Liver (tissue), 10 donors: ENCODE results near the gene ARID4A. TPM values are rescaled to one million over a fixed set of nuclear protein-coding genes. Genes with fewer than 3 reads are reported as not detected.
"Not testable (repeated sequence)": the region's sequence is repeated elsewhere in the genome, so short reads cannot be mapped to it uniquely, and the experiment has no call there.

Experiments
- DNase-seq: peaks from one replicate; pipeline ENCODE4 v3.0.0-alpha.2; 2017; ENCODE audit warnings: low spot score
- H3K27ac ChIP-seq, 2 donors: one replicate each; pipeline ENCODE4 v1.7.0; 2013; ENCODE audit warnings: inconsistent platforms in 2 of 2, low read length in 2 of 2, control low read depth in 1 of 2, low read depth in 1 of 2, mild to moderate bottlenecking in 1 of 2
- H3K27me3 ChIP-seq, 4 donors: one replicate each; pipeline versions ENCODE4 v1.6.1 to v1.7.0; 2013; ENCODE audit warnings: low read length in 3 of 4, inconsistent platforms in 1 of 4, mild to moderate bottlenecking in 1 of 4, moderate library complexity in 1 of 4; ENCODE audit not compliant: control insufficient read depth in 4 of 4, insufficient read depth in 4 of 4
- H3K36me3 ChIP-seq, 4 donors: one replicate each; pipeline versions ENCODE4 v1.6.1 to v1.7.0; 2013; ENCODE audit warnings: low read length in 3 of 4, mild to moderate bottlenecking in 3 of 4, low read depth in 1 of 4, moderate library complexity in 1 of 4; ENCODE audit not compliant: control insufficient read depth in 4 of 4, insufficient read depth in 3 of 4
- H3K4me1 ChIP-seq, 4 donors: one replicate each; pipeline versions ENCODE4 v1.6.1 to v1.7.0; 2013; ENCODE audit warnings: low read length in 3 of 4, mild to moderate bottlenecking in 3 of 4, moderate library complexity in 1 of 4; ENCODE audit not compliant: control insufficient read depth in 4 of 4, insufficient read depth in 4 of 4
- H3K4me3 ChIP-seq, 3 donors: one replicate each; pipeline versions ENCODE4 v1.6.1 to v1.7.0; 2013; ENCODE audit warnings: low read length in 3 of 3, control low read depth in 1 of 3, low read depth in 1 of 3, mild to moderate bottlenecking in 1 of 3
- H3K9ac ChIP-seq, 2 donors: one replicate each; pipeline ENCODE4 v1.7.0; 2013; ENCODE audit warnings: low read length in 2 of 2, mild to moderate bottlenecking in 2 of 2, moderate library complexity in 2 of 2, control low read depth in 1 of 2, low read depth in 1 of 2
- H3K9me3 ChIP-seq, 4 donors: one replicate each; pipeline versions ENCODE4 v1.6.1 to v1.7.0; 2013; ENCODE audit warnings: low read length in 3 of 4; ENCODE audit not compliant: control insufficient read depth in 4 of 4
- ATF3 ChIP-seq: IDR thresholded peaks from 2 replicates; pipeline ENCODE4 v1.6.1; 2016; ENCODE audit warnings: antibody characterized with exemption
- CTCF ChIP-seq: fragments of 150-350 bp; IDR thresholded peaks from 2 replicates; pipeline ENCODE4 v1.5.1; 2017; ENCODE audit warnings: improper control_type of control experiment, low read depth, low read length; ENCODE audit not compliant: missing input control
- EGR1 ChIP-seq, 2 donors: IDR thresholded peaks; 2 replicates each; pipeline ENCODE4 v1.6.1; 2016 to 2018; ENCODE audit warnings: antibody characterized with exemption in 2 of 2, low read depth in 2 of 2
- FOXA1 ChIP-seq: IDR thresholded peaks from 2 replicates; pipeline ENCODE4 v1.6.1; 2016; ENCODE audit warnings: antibody characterized with exemption
- FOXA2 ChIP-seq: IDR thresholded peaks from 2 replicates; pipeline ENCODE4 v1.6.1; 2016; ENCODE audit warnings: antibody characterized with exemption
- HNF4A ChIP-seq, 2 donors: conservative IDR thresholded peaks; 2 replicates each; pipeline ENCODE4 v1.6.1; 2016; ENCODE audit warnings: antibody characterized with exemption in 2 of 2, mild to moderate bottlenecking in 2 of 2
- HNF4G ChIP-seq: IDR thresholded peaks from 2 replicates; pipeline ENCODE4 v1.6.1; 2016; ENCODE audit warnings: antibody characterized with exemption
- JUND ChIP-seq, 2 donors: IDR thresholded peaks; 2 replicates each; pipeline ENCODE4 v1.6.1; 2016; ENCODE audit warnings: antibody characterized with exemption in 2 of 2
- MAX ChIP-seq: IDR thresholded peaks from 2 replicates; pipeline ENCODE4 v1.6.1; 2016; ENCODE audit warnings: antibody characterized with exemption
- NR2F2 ChIP-seq: IDR thresholded peaks from 2 replicates; pipeline ENCODE4 v1.6.1; 2016; ENCODE audit warnings: antibody characterized with exemption
- RAD21 ChIP-seq, 2 donors: IDR thresholded peaks; 2 replicates each; pipeline ENCODE4 v1.6.1; 2016; ENCODE audit warnings: antibody characterized with exemption in 2 of 2, mild to moderate bottlenecking in 2 of 2
- RXRA ChIP-seq, 2 donors: IDR thresholded peaks; 2 replicates each; pipeline ENCODE4 v1.6.1; 2017 to 2018; ENCODE audit warnings: antibody characterized with exemption in 2 of 2, mild to moderate bottlenecking in 1 of 2
- SP1 ChIP-seq: IDR thresholded peaks from 2 replicates; pipeline ENCODE4 v1.6.1; 2018; ENCODE audit warnings: antibody characterized with exemption, mild to moderate bottlenecking
- TAF1 ChIP-seq: conservative IDR thresholded peaks from 2 replicates; pipeline ENCODE4 v1.6.1; 2016; ENCODE audit warnings: antibody characterized with exemption, mild to moderate bottlenecking
- YY1 ChIP-seq: IDR thresholded peaks from 2 replicates; pipeline ENCODE4 v1.6.1; 2016; ENCODE audit warnings: antibody characterized with exemption, mild to moderate bottlenecking
- ZBTB33 ChIP-seq: IDR thresholded peaks from 2 replicates; pipeline ENCODE4 v1.6.1; 2016; ENCODE audit warnings: antibody characterized with exemption
- WGBS: extraction: QIAGEN DNeasy Blood & Tissue Kit; methylation state at CpG from one replicate; pipeline ENCODE4 v1.1.7; 2013; 5-methylcytosine and 5-hydroxymethylcytosine counted together
- polyA plus RNA-seq, 2 donors: library from polyadenylated mRNA; stranded (reverse) in 1 of 2; unstranded in 1 of 2; fragments of 200-250 nt in 1 of 2; fragments of >200 nt in 1 of 2; fragmentation: Nextera tagmentation in 1 of 2; extraction: Ambion mirVana in 1 of 2; gene quantifications; one replicate each; pipeline versions ENCODE4 v1.2.1 to v1.2.3, GENCODE V29; 2013 to 2015
- small RNA-seq: library from RNA; depleted of rRNA; stranded (forward); fragments of <200 nt; gene quantifications from one replicate; pipeline ENCODE3, GENCODE V24; 2014
- total RNA-seq, 2 donors: library from RNA; depleted of rRNA; stranded (reverse); fragments of >200 nt; gene quantifications; one replicate each; pipeline ENCODE4 v1.2.3, GENCODE V29; 2014
- donor health status: healthy.
- donor health status: healthy.
- donor health status: healthy.
- donor health status: healthy.
- donor health status: healthy.

ARID4A gene
- total and polyA plus RNA-seq, 4 donors = 3.8 to 26.9 (median 12.0) TPM

- no peak for TF ChIP-seq ZBTB33
- TF ChIP-seq HNF4A (conservative IDR thresholded peaks at IDR 0.05) = no peak
- TF ChIP-seq MAX = no peak
Measured at GRCh38 chr14:58414845-58415244, 116.5 kb downstream of the ARID4A start (continued).

- no peaks in the 10 kb centered on the region for H3K4me1 ChIP-seq
- H3K36me3 ChIP-seq = peaks cover 0 to 14% (median 5%) of the 10 kb centered on the region in 4 donors
- no peaks in the 10 kb centered on the region for H3K9me3 ChIP-seq
- H3K27ac ChIP-seq = no peak overlapping the region
- DNase-seq = no peak
- H3K27me3 ChIP-seq = no peaks in the 10 kb centered on the region
- TF ChIP-seq TAF1 = no peak
- TF ChIP-seq CTCF = no peak
- no peak for TF ChIP-seq YY1
- TF ChIP-seq JUND (IDR thresholded peaks at IDR 0.05) = no peak
- TF ChIP-seq FOXA1 = no peak
- TF ChIP-seq RAD21 (IDR thresholded peaks at IDR 0.05) = no peak
- TF ChIP-seq HNF4A (conservative IDR thresholded peaks at IDR 0.05) = no peak
- TF ChIP-seq RXRA (IDR thresholded peaks at IDR 0.05) = peak; percentile 66 to 70
- TF ChIP-seq HNF4G = no peak
- no peak for TF ChIP-seq FOXA2
- TF ChIP-seq NR2F2 = no peak
- no peak for TF ChIP-seq ATF3
- peak; percentile 7 for TF ChIP-seq SP1
- no peak for TF ChIP-seq EGR1 (IDR thresholded peaks at IDR 0.05; ENCODE audit: low read depth in 2 of 2)
- no peak overlapping the region for H3K4me3 ChIP-seq
- H3K9ac ChIP-seq = no peak overlapping the region
- 70% methylated on average over 10 of the region's 10 CpGs for WGBS
Measured at GRCh38 chr14:58415636-58416547, 117.5 kb downstream of the ARID4A start.

- H3K9ac ChIP-seq = not testable (repeated sequence)
- 100% methylated on average over 1 of the region's 1 CpG for whole genome bisulfite sequencing
- peaks cover 0 to 12% (median 1%) of the 10 kb centered on the region in 4 donors for H3K36me3 ChIP-seq
Measured at GRCh38 chr14:58416934-58417333, 118.6 kb downstream of the ARID4A start.

More at GRCh38 chr14:58416934-58417333, 118.6 kb downstream of the ARID4A start:
- not testable (repeated sequence) for H3K4me3 ChIP-seq, H3K27ac ChIP-seq, DNase-seq, H3K4me1 ChIP-seq, H3K9me3 ChIP-seq, H3K27me3 ChIP-seq

Small RNAs within 50 kb of the gene (small RNA-seq; reads per million reads assigned to genes)
- not detected for gene RNU6-341P

Other genes starting within 250 kb of the ARID4A start
- 1 to 10 TPM in 1 of 2 donors, under 1 TPM in 1; 0.67 to 3.2 TPM for gene ARMH4, start 146.3 kb upstream of the ARID4A start, total RNA-seq
- gene ARMH4, start 146.3 kb upstream of the ARID4A start, polyA plus RNA-seq = under 1 TPM; 0.38 to 0.40 TPM
- 10 to 100 TPM; 19.2 to 29.7 TPM for gene ACTR10, start 98.4 kb upstream of the ARID4A start, total RNA-seq
- gene ACTR10, start 98.4 kb upstream of the ARID4A start, polyA plus RNA-seq = 10 to 100 TPM; 20.6 to 42.0 TPM
- gene PSMA3, start 53.7 kb upstream of the ARID4A start, total RNA-seq = 100 to 1,000 TPM in 1 of 2 donors, 10 to 100 TPM in 1; 54.6 to 120 TPM
- gene PSMA3, start 53.7 kb upstream of the ARID4A start, polyA plus RNA-seq = 100 to 1,000 TPM; 106 to 192 TPM
- gene TOMM20L, start 97.4 kb downstream of the ARID4A start, total RNA-seq = not detected
- gene TOMM20L, start 97.4 kb downstream of the ARID4A start, polyA plus RNA-seq = not detected
- 10 to 100 TPM in 1 of 2 donors, 1 to 10 TPM in 1; 8.4 to 14.5 TPM for gene TIMM9, start 129.0 kb downstream of the ARID4A start, total RNA-seq
- gene TIMM9, start 129.0 kb downstream of the ARID4A start, polyA plus RNA-seq = 10 to 100 TPM; 20.2 to 38.1 TPM
- gene KIAA0586, start 129.2 kb downstream of the ARID4A start, total RNA-seq = 10 to 100 TPM in 1 of 2 donors, 1 to 10 TPM in 1; 9.9 to 18.2 TPM
- gene KIAA0586, start 129.2 kb downstream of the ARID4A start, polyA plus RNA-seq = 1 to 10 TPM; 3.6 to 5.8 TPM